IPS-NIHi7 (cell line): ENCODE data around the gene XYLB.

Experiments used
- DNase-seq: peaks from one replicate; pipeline ENCODE4 v3.0.0; 2012; ENCODE audit warnings: mixed read lengths; ENCODE audit errors: extremely low spot score

XYLB gene

DNA sequence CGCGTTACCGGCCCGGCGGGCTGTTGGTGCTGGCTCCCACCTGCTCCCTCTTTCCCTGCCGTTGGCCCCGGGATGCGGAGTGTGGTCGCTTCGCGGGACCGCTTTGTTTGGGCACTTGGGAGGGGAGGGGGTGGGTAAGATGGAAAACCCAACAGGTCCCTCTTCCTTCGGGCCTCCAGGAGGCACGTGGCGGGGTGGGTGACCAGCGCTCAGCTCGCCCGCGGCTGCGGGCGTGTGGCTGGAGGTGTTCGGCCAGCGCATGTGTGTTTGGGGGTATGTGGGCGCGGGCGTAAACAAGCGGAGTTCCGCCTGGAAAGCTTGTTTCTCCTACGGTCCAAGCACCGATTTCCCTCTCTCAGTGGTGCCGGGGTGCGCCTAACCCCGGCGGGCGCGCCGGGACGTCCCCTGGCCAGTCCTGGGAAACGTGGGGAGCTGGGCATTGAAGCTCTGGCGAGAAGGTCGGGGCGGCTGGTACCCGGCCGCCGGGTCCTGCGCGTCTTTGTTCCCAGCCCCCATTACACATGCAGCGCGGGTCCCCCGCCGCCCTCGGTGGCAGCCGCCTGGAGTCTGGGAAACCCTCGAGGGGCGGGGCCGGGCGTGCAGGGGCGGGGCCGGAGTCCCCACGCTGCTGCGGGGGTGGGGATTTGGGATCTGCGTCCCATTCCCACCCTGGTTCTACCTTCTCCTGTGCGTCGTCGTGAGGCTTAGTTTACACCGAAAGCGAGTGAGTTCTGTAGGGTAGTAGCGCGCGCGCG, 108.5 kb downstream of the XYLB start:
- DNase-seq: peak; percentile 89

DNA sequence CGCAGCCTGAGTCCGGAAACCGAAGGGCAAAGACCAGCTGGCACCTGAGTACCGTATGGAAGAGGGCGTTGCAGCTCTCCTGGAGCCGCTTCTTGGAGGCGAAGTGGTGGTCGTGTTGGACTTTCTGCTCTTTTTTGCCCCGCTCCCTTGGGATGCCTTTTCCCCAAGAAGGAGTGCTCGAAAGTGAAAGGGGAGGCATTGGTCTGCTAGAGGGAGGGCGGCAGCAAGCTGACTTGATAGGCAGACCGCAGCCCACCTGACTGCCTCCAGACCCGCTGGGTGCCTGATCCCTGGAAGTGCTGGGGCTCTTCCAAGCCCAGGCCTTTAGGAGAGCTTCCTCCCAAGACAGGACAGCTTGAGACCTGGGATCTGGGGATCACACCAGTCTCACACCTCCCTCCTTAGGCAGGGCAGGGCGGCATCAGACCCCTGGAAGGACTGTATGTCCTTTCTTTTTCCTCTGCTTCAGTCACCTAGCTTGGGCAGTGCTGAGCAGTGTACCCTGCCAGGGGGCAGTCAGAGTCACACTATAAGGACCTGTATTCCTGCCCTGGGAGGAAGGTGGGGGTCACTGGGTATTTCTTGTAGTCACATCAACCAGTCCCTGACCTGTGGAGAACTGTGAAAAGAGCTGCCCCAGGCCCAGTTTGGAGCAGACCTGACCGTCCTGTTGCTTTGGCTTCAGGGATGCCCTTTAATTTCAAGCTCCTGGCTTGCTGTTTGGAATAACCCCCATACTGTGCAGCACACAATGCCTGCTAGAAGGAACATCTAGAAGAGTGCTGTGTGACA, 109.2 kb downstream of the XYLB start:
- DNase-seq: peak; percentile 62

DNA sequence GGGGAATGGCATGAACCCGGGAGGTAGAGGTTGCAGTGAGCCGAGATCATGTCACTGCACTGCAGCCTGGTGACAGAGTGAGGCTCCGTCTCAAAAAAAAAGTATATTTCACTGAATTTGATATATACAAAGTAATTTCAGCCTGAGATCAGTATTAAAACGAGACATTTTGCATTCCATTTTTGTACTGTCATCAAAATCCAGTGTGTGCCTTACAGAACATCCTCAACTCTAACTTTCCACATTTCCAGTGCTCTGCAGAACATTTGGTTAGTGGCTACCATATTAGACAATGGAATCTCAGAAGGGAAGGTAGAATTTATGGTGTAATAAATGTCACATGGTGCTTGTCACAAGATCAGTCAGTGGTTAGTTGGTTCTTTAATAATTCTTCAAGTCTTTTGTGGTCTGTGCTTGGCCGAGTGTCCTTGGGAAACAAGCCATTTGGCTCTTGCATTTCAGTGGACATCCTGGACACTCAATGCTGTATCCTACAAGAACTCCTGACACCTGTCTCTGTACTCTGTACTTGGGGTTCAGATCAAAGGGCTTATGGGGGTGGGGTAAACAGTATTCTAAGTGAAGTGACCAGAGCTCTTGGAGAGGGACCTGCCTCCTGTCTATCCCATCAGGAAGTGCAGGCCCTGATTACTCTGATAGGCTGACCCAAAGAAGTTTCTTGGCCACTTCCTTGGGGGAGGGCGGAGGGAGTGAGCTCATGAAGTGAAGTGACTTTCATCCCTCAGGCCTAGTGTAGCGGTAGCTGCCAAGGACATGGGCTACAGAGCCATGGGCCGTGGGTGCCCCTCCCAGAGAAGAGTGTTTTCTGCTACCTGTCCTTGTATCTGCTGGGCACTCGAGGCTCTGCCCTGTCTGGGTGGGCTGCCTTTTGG, 110.8 kb downstream of the XYLB start:
- no peak for DNase-seq

- DNase-seq: no peak
Observed at GRCh38 chr3:38458796-38459498, 112.4 kb downstream of the XYLB start.

DNA sequence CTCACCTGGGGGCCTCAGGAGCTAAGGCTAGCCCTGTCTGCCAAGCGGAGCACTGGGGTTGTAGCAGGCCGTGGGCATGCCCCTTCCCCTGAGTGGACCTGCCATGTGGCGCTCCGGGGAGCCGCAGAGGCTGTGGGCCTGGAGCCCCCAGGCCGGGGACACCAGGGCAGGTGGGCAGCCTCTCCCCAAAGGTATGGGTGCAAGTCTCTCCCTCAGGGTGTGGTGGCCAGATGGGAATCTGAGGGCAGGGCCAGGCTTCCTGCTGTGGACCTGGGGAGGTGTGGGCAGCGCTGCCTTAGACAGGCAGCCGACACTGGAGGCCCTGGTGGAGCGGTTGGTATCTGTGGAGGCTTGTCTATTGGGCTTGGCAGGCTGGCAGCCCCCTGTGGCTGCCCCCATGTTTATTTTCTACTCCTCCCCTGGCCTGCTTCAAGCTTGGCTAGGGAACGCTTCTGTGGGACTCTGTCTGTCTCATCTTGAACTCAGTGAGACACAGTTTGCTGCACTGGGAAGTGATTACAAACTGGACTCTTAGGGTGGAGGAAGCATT, 113.0 kb downstream of the XYLB start:
- DNase-seq: no peak

DNA sequence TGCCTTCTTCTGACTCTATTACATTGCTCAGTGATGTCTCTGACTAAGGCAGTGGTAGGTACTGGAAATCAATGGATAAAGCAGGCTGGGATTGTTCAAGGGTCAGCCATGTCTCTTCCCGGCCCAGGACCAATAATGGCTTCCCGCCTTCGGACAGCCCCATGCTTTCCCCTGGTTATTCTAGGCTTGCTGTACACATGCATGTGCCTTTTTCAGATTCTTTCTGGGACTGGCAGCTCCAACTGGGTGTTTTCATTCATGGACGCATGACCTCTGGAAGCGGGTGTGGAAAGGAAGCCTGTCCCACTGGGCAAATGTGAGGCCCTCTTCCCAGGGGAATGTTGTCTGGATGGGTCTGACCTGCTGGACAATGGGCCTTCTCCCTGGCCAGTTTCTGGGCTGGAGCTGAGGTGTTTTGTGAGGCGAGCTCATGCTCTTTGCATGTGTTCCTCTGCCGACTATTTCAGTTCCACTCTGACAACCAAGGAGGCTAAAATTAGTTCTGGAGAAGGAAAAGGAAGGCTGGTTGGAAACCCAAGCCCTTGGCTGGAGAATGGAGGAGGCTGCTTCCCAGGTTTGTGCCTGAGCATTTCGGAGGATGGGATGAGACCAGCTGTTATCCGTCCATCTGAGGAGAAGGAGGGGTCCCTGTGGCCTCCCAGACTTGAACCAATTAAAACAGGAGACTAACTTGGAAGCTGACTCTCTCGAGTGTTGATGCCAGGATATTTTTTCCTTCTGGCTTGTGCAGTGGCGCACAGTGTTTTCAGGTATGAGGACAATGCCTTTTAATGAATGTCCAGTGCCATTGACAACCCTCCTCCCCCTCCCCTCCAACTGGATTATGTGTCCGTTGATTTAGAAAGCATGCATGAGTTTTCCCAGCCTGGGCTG, 114.0 kb downstream of the XYLB start:
- no peak for DNase-seq
